Esophagus (tissue), 2 donors: Measurements from ENCODE around the gene DDX10. TPM values are rescaled to one million over a fixed set of nuclear protein-coding genes. Genes with fewer than 3 reads are reported as not detected.

Experiments used
- H3K27ac ChIP-seq, 2 donors: one replicate each; pipeline ENCODE4 v1.5.1; 2013; ENCODE audit warnings: low read depth in 2 of 2, mild to moderate bottlenecking in 2 of 2, inconsistent platforms in 1 of 2, low read length in 1 of 2, moderate library complexity in 1 of 2
- H3K27me3 ChIP-seq, 2 donors: one replicate each; pipeline ENCODE4 v1.6.1; 2013; ENCODE audit warnings: low read length in 2 of 2, control low read depth in 1 of 2, mild to moderate bottlenecking in 1 of 2; ENCODE audit not compliant: insufficient read depth in 2 of 2, control insufficient read depth in 1 of 2
- H3K36me3 ChIP-seq, 2 donors: one replicate each; pipeline ENCODE4 v1.6.1; 2013; ENCODE audit warnings: low read length in 1 of 2; ENCODE audit not compliant: control insufficient read depth in 2 of 2, insufficient read depth in 2 of 2
- H3K4me1 ChIP-seq, 2 donors: one replicate each; pipeline ENCODE4 v1.6.1; 2013; ENCODE audit warnings: low read length in 1 of 2; ENCODE audit not compliant: control insufficient read depth in 2 of 2, insufficient read depth in 2 of 2
- H3K4me3 ChIP-seq, 2 donors: one replicate each; pipeline ENCODE4 v1.5.1; 2013; ENCODE audit warnings: low read length in 2 of 2, mild to moderate bottlenecking in 2 of 2, low read depth in 1 of 2, moderate library complexity in 1 of 2
- H3K9me3 ChIP-seq, 2 donors: one replicate each; pipeline ENCODE4 v1.6.1; 2013; ENCODE audit warnings: mild to moderate bottlenecking in 2 of 2, low read depth in 1 of 2, low read length in 1 of 2, moderate library complexity in 1 of 2; ENCODE audit not compliant: control insufficient read depth in 2 of 2, insufficient read depth in 1 of 2
- WGBS, 2 donors: extraction: QIAGEN DNeasy Blood & Tissue Kit; methylation state at CpG; one replicate each; pipeline ENCODE4 v1.1.7; 2013; 5-methylcytosine and 5-hydroxymethylcytosine counted together
- polyA plus RNA-seq, 2 donors: library from polyadenylated mRNA; stranded (reverse); fragments of 200-250 nt; gene quantifications; one replicate each; pipeline ENCODE4 v1.2.3, GENCODE V29; 2013
- donor health status: healthy with polysubstance abuse.
- donor health status: Bipolar disorder and iron deficiency.

The DDX10 gene
- polyA plus RNA-seq, 2 donors: 11.8 to 12.9 TPM

DNA sequence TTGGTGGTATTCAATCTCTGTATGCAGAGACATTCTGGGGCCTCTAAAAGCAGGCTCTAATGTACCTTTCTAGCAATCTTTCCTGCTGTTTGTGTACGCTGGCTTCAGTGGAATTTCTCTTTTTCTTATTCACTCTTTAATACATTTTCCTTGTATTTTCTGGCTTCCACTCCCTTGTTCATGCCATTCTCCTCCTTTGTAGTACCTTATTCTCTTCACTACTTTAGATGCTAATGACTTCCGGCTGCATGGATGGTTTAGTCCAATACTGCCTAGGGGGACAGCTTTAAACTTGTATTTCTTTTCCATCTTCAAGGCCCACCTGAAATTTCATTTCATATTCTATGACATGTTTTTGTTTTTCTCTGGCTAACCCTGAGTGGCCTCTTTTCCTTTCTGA is 40.2 kb downstream of the DDX10 start:
- WGBS, 2 donors: 86 to 95% methylated on average over 2 of the region's 2 CpGs
- Histone ChIP-seq H3K9me3 (peaks cover 0 to 3% of the 10 kb centered on the region in 2 donors), H3K36me3 (peaks cover 3 to 5% of the 10 kb centered on the region in 2 donors), H3K27me3 (no peaks in the 10 kb centered on the region), H3K27ac (no peak overlapping the region), H3K4me3 (no peak overlapping the region), H3K4me1 (no peaks in the 10 kb centered on the region)

DNA sequence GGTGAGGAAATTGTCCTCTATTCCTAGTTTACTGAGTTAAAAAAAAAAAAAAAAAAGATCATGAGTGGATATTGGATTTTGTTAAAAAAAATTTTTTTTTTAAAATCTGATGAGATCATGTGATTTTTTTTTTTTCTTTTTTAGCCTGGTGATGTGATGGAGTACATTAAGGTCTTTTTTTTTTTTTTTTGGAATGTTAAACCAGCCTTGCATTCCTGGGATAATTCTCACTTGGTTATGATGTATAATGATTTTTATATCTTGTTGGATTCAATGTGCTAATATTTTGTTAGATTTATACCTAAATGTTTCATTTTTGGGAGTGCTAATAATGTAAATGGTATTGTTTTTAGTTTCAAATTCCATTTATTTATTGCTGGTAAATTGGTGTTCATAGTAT is 43.3 kb downstream of the DDX10 start:
- H3K4me1 ChIP-seq: no peaks in the 10 kb centered on the region
- no peak overlapping the region for H3K4me3 ChIP-seq
- H3K27me3 ChIP-seq: no peaks in the 10 kb centered on the region
- peaks cover 0 to 3% of the 10 kb centered on the region in 2 donors for H3K9me3 ChIP-seq
- peaks cover 3 to 8% of the 10 kb centered on the region in 2 donors for H3K36me3 ChIP-seq
- H3K27ac ChIP-seq: no peak overlapping the region

DNA sequence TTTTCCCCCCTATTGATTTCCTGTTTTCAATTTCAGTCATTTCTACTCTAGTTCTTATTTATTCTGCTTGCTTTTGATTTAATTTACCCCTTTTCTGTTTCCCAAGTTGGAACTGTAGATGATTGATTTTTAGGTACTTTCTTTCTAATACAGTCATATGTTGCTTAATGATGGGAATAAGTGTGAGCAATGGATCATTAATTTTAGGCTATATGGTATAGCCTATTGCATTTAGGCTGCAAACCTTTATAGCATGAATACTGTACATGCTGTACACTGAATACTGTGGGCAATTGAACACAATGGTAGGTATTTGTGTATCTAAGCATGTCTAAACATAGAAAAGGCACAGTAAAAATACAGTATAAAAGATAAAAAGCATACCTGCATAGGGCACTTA is 44.9 kb downstream of the DDX10 start:
- Histone ChIP-seq H3K27me3 (no peaks in the 10 kb centered on the region), H3K27ac (no peak overlapping the region), H3K36me3 (peaks cover 0 to 5% of the 10 kb centered on the region in 2 donors), H3K4me3 (no peak overlapping the region), H3K4me1 (no peaks in the 10 kb centered on the region), H3K9me3 (peaks cover 0 to 3% of the 10 kb centered on the region in 2 donors)

DNA sequence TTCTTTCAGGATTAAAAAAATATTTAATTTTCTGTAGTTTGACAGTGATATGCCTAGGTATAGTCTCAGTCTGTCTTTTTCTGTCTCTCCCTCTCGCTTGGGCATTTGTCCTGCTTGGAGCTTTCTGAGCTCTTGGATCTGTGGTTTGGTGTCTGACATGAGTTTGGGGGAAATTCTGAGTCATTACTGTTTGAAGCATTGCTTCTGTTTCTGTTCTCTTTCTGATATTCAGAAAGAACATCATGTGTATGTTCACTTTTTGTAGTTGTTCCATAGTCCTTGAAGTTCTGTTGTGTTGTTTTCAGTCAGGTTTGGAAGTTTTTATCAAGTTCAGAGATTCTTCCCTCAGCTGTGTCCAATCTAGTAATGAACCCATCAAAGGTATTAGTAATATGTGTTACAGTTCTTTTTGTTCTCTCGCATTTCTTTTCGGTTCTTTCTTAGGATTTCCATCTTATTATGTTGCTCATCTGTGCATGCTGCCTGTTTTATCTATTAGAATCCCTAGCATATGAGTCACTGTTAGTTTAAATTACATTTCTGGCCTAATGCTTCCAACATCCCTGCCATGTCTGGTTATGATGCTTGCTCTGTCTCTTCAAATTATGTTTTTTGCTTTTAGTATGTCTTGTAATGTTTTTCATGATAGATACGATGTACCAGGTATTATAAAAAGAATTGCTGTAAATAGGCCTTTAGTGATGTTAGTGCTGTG is 48.4 kb downstream of the DDX10 start:
- Histone ChIP-seq H3K9me3 (peaks cover 0 to 3% of the 10 kb centered on the region in 2 donors), H3K4me3 (no peak overlapping the region), H3K27me3 (no peaks in the 10 kb centered on the region), H3K4me1 (no peaks in the 10 kb centered on the region), H3K36me3 (peaks cover 0 to 3% of the 10 kb centered on the region in 2 donors), H3K27ac (no peak overlapping the region)
- WGBS, 2 donors: 92 to 94% methylated on average over 4 of the region's 4 CpGs

DNA sequence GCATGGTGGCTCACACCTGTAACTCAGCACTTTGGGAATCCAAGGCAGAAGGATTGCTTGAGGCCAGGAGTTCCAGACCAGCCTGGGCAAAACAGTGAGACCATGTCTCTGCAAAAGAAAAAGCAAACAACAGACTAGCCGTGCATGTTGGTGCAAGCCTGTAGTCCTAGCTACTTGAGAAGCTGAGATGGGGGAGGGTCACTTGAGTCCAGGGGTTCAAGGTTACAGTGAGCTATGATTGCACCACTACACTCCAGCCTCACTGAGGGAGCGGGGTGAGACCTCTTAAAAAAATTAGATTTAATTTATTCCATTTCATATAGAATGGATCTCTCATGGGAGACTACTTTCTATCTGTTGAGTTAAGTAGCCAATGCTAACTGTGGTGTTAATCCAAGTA is 50.4 kb downstream of the DDX10 start:
- WGBS, 2 donors: 90 to 95% methylated on average over 2 of the region's 2 CpGs

DNA sequence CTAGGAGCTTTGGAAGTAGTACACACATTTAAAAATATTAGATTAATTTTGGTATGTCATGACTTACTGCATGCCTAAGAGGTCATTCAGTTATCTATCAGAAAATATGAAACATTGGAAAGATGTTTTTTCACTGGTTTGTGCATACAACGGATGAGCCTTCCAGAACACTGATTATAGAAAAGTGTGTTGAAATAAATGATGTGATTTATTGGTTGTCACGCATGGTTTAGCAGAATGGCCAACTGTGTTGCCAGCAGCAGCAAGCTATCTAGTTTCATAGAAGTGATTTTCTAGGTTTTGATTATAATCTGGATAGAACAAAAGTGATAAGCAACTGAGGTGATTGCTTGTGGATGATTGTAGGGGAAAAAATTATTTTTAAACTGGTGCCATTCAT is 53.6 kb downstream of the DDX10 start:
- no peak overlapping the region for H3K4me3 ChIP-seq
- WGBS, 2 donors: 48 to 62% methylated on average over 2 of the region's 2 CpGs
- no peak overlapping the region for H3K27ac ChIP-seq
- no peaks in the 10 kb centered on the region for H3K36me3 ChIP-seq
- no peaks in the 10 kb centered on the region for H3K9me3 ChIP-seq
- H3K27me3 ChIP-seq: no peaks in the 10 kb centered on the region
- no peaks in the 10 kb centered on the region for H3K4me1 ChIP-seq

More for the DNA sequence above, 50.4 kb downstream of the DDX10 start:
- H3K4me3 ChIP-seq: no peak overlapping the region
- H3K4me1 ChIP-seq: no peaks in the 10 kb centered on the region
- no peaks in the 10 kb centered on the region for H3K27me3 ChIP-seq
- H3K27ac ChIP-seq: no peak overlapping the region
- H3K9me3 ChIP-seq: no peaks in the 10 kb centered on the region
- H3K36me3 ChIP-seq: peaks cover 0 to 3% of the 10 kb centered on the region in 2 donors

DNA sequence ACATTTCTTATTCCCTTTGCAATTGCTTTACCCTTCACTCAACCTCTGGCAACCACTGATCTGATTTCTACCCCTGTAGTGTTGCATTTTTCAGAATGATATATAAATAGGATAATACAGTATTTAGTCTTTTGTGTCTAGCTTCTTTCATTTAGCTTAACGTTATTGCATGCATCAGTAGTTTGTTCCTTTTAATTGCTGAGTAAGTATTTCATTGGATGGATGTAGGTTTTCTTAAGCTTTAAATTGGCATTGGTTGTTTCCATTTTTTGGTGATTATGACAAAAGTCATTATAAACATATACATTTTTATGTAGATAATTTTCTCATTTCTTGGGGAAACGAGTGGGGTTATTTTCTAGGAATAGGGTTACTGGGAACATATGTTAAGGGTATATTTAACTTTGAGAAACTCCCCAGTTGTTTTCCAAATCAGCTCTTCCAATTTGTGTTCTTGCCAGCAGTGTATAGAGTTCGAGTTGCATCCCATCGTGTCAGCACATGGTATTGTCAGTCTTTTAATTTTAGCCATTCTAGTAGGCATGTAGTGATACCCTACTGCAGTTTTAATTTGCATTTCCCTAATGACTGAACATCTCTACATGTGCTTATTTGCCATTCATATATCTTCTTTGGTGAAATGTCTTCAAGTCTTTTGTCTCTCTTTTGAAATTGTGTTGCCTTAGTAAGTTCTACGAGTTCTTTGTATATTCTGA is 60.3 kb downstream of the DDX10 start:
- no peak overlapping the region for H3K27ac ChIP-seq
- WGBS, 2 donors: 78 to 79% methylated on average over 5 of the region's 5 CpGs
- H3K9me3 ChIP-seq: no peaks in the 10 kb centered on the region
- H3K36me3 ChIP-seq: peaks cover 0 to 2% of the 10 kb centered on the region in 2 donors
- no peak overlapping the region for H3K4me3 ChIP-seq
- no peaks in the 10 kb centered on the region for H3K4me1 ChIP-seq
- no peaks in the 10 kb centered on the region for H3K27me3 ChIP-seq

DNA sequence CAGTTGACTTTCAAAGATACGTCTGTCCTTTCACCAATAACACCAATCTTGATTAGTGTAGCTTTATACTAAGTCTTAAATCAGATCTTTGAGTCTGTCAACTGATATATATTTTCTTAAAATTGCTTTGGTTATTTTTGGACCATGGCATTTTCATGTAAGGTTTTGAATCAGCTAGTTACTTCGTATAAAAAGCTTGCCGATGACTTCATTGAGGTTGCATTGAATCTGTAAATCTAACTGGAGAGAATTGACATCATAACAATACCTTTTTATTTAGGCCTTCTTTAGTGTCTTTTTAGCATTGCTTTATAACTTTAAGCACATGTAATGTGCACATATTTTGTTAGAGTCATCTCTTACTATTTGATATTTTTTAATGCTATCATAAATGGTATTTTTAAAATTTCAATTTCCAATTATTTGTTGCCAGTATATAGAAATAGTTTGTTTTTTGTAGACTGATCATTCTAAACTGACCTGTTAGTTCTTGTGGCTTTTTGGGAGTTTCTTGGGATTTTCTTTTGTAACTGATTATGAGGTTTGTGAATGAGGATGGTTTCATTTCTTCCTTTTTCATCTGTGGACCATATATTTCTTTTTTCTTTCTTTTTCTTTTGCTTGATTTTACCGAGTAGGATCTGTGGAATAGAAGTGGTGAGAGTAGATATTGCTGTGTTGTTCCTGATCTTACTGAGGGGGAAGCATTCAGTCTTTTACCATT is 61.4 kb downstream of the DDX10 start:
- H3K36me3 ChIP-seq: peaks cover 0 to 2% of the 10 kb centered on the region in 2 donors
- WGBS, 2 donors: 79 to 83% methylated on average over 4 of the region's 4 CpGs
- no peaks in the 10 kb centered on the region for H3K27me3 ChIP-seq
- H3K4me1 ChIP-seq: no peaks in the 10 kb centered on the region
- H3K4me3 ChIP-seq: no peak overlapping the region
- H3K27ac ChIP-seq: no peak overlapping the region
- H3K9me3 ChIP-seq: no peaks in the 10 kb centered on the region

DNA sequence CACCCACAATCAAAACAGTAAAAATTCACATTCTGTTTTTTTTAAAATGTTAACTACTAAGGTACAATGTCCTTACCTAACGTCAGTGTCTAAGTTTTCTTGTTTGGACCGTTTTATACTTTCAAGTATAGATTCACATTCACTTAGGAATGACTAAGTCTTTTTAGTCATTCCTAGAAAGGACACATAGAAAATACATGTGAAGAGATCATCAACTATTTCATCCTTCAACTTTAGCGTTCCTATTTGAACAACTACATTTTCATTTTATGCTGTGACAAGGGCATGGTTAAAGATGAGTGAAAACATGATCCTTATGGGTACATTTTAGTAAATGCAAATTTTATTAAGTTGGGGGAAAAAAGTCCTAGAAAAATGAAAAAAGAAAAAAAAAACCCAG is 62.8 kb downstream of the DDX10 start:
- Histone ChIP-seq H3K36me3 (peaks cover 0 to 2% of the 10 kb centered on the region in 2 donors), H3K9me3 (no peaks in the 10 kb centered on the region), H3K27ac (no peak overlapping the region), H3K4me1 (peaks cover 0 to 2% of the 10 kb centered on the region in 2 donors), H3K27me3 (no peaks in the 10 kb centered on the region), H3K4me3 (no peak overlapping the region)
- 85 to 87% methylated on average over 3 of the region's 3 CpGs for WGBS, 2 donors
